Ascending aorta (tissue), 2 donors: ENCODE measurements around the gene ANXA6. TPM values are rescaled to one million over a fixed set of nuclear protein-coding genes. Genes with fewer than 3 reads are reported as not detected.

ENCODE experiments used
- DNase-seq, 2 donors: peaks; one replicate each; pipeline ENCODE4 v3.0.0-alpha.2; 2019; ENCODE audit warnings: low spot score in 2 of 2
- H3K27ac ChIP-seq, 2 donors: fragments of 200-600 bp; sonication (generic); one replicate each; pipeline ENCODE4 v1.5.1; 2016 to 2017; ENCODE audit warnings: mild to moderate bottlenecking in 1 of 2
- H3K27me3 ChIP-seq: fragments of 200-600 bp; sonication (generic); one replicate; pipeline ENCODE4 v1.5.1; 2017
- H3K36me3 ChIP-seq, 2 donors: fragments of 200-600 bp; sonication (generic); one replicate each; pipeline ENCODE4 v1.5.1; 2016
- H3K4me1 ChIP-seq, 2 donors: fragments of 200-600 bp; sonication (generic); one replicate each; pipeline ENCODE4 v1.5.1; 2016 to 2017; ENCODE audit warnings: mild to moderate bottlenecking in 1 of 2
- H3K4me3 ChIP-seq, 2 donors: fragments of 200-600 bp; sonication (generic); one replicate each; pipeline ENCODE4 v1.5.1; 2016 to 2017; ENCODE audit warnings: mild to moderate bottlenecking in 1 of 2
- H3K9me3 ChIP-seq, 2 donors: fragments of 200-600 bp; sonication (generic); one replicate each; pipeline ENCODE4 v1.5.1; 2016
- intact Hi-C: fragments of 100-400 bp; cut with DNase I; formaldehyde crosslinking; loops from one replicate; pipeline ENCODE4 v1.15.1; 2023
- total RNA-seq: library from RNA; depleted of rRNA; stranded (reverse); fragments of >200 nt; gene quantifications from one replicate; pipeline ENCODE4 v1.1.0, GENCODE V29; 2016
- TF ChIP-seq, protein P1 (sequence below), 3 experiments: fragments of 200-600 bp in 2 of 3; fragments of 450-650 bp in 1 of 3; sonication (generic) in 2 of 3; IDR thresholded peaks; one replicate each; pipeline ENCODE4 v1.5.1; 2016 to 2019; ENCODE audit warnings: antibody characterized with exemption in 3 of 3, mild to moderate bottlenecking in 1 of 3, moderate library complexity in 1 of 3

The ANXA6 gene
- 334 TPM for total RNA-seq

DNA sequence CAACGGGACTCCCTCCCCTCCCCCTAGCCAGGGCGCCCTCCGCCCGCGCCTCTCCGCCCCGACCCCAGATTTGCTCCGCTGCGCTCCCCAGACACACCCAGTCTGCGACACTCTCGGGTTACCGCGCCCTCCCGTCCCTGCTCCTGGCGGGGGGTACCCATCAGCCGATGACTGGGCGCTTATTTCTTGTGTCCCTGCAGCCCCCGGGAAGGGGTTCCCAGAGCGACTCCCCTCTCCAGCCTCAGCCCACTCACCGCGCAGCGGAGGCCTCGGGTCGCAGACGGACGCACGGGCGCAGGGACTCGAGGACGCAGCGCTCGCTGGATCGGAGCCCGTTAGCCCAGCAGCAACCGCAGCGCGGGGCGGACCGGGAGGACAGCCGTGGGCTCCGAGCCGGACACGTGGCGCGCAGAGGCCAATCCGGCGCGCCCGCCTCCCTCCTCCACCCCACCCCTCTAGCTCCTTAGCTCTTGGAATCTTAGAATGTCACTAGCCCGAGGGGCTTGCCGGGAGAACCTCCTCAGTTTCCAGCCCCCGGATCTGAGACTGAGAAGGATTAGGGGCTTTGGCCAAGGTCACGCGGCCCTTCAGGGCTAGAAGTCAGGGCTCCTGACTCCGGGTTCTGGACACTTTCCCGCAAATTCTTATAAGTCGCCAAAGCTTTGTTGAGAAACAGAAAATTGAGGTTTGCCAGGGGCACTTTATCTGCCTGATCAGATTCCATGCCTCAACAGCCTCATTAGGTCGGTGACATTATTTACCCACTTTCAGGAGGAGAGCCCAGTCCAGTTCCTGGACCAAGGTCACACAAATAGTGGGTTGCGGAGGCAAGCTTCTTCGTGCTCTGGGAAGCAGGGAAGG lies at the start of gene ANXA6:
Gene ANXA6, minus strand, starts transcription at position 354 of the 861 bp plus-strand sequence. CDS start 9,878 bp downstream, outside the sequence.
- Histone ChIP-seq H3K27me3 (no peaks in the 10 kb centered on the region), H3K36me3 (no peaks in the 10 kb centered on the region), H3K4me3 (peak within 1 kb of the TSS; percentile 76 to 80), H3K27ac (peak within 1 kb of the TSS; percentile 82 to 88), H3K4me1 (peaks cover 9 to 26% of the 10 kb centered on the region in 2 donors), H3K9me3 (no peaks in the 10 kb centered on the region)
- TF ChIP-seq, protein P1, sequence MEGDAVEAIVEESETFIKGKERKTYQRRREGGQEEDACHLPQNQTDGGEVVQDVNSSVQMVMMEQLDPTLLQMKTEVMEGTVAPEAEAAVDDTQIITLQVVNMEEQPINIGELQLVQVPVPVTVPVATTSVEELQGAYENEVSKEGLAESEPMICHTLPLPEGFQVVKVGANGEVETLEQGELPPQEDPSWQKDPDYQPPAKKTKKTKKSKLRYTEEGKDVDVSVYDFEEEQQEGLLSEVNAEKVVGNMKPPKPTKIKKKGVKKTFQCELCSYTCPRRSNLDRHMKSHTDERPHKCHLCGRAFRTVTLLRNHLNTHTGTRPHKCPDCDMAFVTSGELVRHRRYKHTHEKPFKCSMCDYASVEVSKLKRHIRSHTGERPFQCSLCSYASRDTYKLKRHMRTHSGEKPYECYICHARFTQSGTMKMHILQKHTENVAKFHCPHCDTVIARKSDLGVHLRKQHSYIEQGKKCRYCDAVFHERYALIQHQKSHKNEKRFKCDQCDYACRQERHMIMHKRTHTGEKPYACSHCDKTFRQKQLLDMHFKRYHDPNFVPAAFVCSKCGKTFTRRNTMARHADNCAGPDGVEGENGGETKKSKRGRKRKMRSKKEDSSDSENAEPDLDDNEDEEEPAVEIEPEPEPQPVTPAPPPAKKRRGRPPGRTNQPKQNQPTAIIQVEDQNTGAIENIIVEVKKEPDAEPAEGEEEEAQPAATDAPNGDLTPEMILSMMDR (IDR thresholded peaks at IDR 0.05) = no peak
- intact Hi-C loops = loop anchor here (5.0 kb wide), 1 partner anchor 95 kb away; the partner anchor contains the start of gene GM2A
- DNase-seq = peak; percentile 55 to 93

DNA sequence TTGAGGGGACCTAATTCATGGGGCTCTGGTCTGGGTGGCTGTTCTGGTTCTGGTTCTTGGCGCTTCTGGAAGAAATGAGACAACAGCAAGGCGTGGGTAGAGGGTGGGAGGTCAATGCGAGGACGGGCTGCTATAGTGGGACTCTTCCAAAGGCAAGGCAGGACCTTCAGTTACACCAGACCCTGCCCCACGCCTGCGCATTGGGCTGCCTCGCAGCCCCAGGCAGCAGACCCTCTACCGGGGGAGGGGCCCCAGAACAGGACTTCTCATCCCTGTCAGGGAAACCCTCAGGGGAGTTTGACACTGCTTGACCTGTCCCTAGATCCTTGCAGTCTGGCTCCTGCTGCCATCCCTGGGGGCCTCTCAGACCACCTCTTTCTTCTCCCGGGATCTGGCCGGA lies 47.8 kb upstream of the ANXA6 start:
- Histone ChIP-seq H3K4me3 (no peak overlapping the region), H3K9me3 (no peaks in the 10 kb centered on the region), H3K27ac (no peak overlapping the region), H3K27me3 (no peaks in the 10 kb centered on the region), H3K4me1 (no peaks in the 10 kb centered on the region), H3K36me3 (peaks cover 11 to 12% of the 10 kb centered on the region in 2 donors)
- DNase-seq = peak in 1 of 2 donors; percentile 59
- intact Hi-C loops = no loop called here
- TF ChIP-seq, protein P1 (IDR thresholded peaks at IDR 0.05) = no peak

DNA sequence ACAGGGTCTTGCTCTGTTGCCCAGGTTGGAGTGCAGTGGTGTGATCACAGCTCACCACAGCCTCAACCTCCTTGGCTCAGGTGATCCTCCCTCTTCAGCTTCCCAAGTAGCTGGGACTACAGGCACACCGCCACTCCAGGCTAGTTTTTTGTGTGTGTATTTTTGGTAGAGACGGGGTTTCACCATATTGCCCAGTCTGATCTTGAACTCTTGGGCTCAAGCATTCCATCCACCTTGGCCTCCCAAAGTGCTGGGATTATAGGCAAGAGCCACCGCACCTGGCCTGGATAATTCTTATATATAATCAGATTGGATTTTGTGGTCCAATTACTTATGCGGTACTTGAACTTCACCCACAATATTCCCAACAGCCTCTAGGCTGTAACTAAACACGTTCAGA lies 46.5 kb upstream of the ANXA6 start:
- H3K9me3 ChIP-seq = no peaks in the 10 kb centered on the region
- H3K36me3 ChIP-seq = peaks cover 16 to 22% of the 10 kb centered on the region in 2 donors
- intact Hi-C loops = no loop called here
- H3K4me1 ChIP-seq = no peaks in the 10 kb centered on the region
- H3K27ac ChIP-seq = no peak overlapping the region
- peak in 1 of 2 donors; percentile 27 for DNase-seq
- TF ChIP-seq, protein P1 (IDR thresholded peaks at IDR 0.05) = no peak
- H3K27me3 ChIP-seq = no peaks in the 10 kb centered on the region
- H3K4me3 ChIP-seq = no peak overlapping the region

DNA sequence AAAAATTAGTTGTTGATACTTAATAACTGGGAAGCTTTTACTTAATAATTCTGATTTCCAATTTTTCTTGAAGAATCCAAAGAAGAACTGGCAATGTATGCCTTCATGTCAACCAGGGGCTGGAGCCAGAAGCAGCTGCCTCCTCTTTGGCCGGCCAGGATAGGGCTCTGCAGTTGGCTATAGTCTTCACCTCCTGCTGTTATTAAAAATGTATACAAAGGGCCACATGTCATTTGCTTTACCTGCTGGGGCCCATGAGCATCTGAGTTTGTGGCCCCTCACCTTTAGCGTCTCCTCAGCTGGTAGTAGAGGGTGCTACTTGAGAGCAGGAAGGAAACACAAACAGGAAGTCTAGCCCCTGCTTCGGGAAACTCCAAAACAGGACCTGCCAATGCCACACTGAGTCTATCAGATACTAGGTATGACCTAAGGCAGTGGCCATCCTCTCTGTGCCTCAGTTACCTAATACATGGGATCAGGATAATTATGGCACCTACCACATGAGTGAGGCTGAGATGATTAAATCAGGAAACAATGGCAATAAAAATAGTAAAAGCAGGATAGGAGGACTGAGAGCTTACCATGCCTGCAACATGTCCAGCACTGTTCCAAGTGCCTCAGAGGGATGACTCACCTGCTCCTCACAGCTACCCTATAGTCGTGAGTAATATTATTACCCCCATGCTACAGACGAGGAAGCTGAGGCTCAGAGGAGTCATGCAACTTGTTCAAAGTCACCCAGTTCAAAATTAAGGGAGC lies 45.0 kb upstream of the ANXA6 start:
- Histone ChIP-seq H3K27ac (no peak overlapping the region), H3K4me3 (no peak overlapping the region), H3K9me3 (no peaks in the 10 kb centered on the region), H3K27me3 (no peaks in the 10 kb centered on the region), H3K36me3 (peaks cover 16 to 29% of the 10 kb centered on the region in 2 donors), H3K4me1 (no peaks in the 10 kb centered on the region)
- peak in 1 of 2 donors; percentile 35 for DNase-seq
- TF ChIP-seq, protein P1 (IDR thresholded peaks at IDR 0.05) = no peak
- intact Hi-C loops = no loop called here

DNA sequence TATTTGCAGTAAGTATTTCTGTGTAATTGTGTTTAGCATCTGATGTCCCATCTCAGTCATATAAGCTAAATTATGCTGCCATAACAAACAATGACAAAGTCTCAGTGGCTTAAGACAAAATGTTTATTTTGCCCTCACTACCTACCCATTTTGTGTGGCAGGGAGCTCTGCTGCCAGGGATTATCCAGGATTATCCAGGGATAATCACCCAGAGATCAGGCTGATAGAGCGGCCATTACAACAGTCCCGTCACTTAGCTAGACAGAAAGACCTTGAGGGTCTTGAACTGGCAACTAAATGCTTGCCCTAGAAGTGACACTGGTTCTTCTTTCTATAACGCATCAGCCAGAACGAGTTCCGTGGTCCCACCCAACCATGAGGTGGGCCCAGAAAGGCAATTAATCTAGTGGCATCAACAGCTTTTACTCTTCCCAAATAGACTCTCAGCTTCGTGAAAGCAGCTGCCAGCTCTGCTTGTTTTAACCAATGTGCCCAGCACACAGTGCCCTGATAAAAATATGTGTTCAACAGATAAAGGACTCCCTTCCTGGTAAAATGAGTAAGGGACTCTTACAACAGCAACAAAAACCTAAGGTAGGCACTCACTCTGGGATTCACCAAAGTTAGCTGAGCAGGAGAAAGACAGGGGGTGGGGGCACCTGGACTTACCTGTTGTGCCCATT lies 43.5 kb upstream of the ANXA6 start:
- Histone ChIP-seq H3K36me3 (peaks cover 16 to 34% of the 10 kb centered on the region in 2 donors), H3K27me3 (no peaks in the 10 kb centered on the region), H3K4me3 (no peak overlapping the region), H3K9me3 (no peaks in the 10 kb centered on the region), H3K4me1 (no peaks in the 10 kb centered on the region), H3K27ac (no peak overlapping the region)
- DNase-seq = peak in 1 of 2 donors; percentile 35
- intact Hi-C loops = no loop called here
- TF ChIP-seq, protein P1 (IDR thresholded peaks at IDR 0.05) = no peak
